ENCODE data around the gene URI1.

URI1 gene

GRCh38 chr19:30059741-30060457 is 117.9 kb downstream of the URI1 start:
- DNase-seq (ENCODE audit: low read depth), result no peak

- no peak for DNase-seq (ENCODE audit: low read depth)
These were observed 118.6 kb downstream of the URI1 start for GRCh38 chr19:30060531-30061222.

GRCh38 chr19:30061223-30062064 is 119.4 kb downstream of the URI1 start:
- no peak for DNase-seq (ENCODE audit: low read depth)

GRCh38 chr19:30062065-30062906 is 120.2 kb downstream of the URI1 start:
- no peak for DNase-seq (ENCODE audit: low read depth)

DNA sequence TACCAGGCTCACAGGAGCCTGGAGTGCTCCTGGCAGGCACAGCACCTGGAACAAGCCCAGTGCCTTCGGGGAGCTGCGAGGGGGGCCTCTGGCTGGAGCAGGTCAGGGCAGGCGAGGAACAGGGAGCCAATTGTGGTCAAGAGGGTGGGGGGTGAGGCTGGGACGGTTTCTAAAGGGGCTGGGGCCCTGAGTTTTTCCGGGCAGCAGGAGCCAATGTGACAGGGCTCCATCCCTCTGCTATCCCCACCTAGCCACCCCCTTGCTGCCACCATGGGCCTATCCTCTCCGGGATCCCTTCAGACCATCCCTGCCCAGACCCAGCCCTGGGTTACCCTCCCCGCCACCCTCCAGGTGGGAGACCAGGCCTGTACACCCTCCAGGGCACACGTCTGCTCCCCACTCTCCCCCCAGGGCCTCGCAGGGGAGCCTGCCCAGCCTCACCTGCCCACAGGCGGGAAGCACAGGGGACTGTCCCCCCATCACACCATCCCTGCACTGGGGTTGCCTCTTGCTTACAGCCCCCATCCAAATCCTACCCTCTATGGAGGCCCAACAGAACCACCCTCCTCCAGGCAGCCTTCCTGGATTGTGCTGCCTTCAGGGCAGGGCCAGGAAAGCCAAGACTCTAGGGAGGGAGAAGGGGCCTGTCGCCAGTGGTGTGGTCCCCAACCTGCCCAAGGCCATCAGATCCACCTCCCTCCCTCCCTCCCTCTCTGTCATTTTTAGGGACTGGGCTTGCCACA is 121.0 kb downstream of the URI1 start:
- no peak for DNase-seq (ENCODE audit: low read depth)

GRCh38 chr19:30063650-30064347 is 121.8 kb downstream of the URI1 start:
- DNase-seq (ENCODE audit: low read depth), result no peak

GRCh38 chr19:30064348-30064699 is 122.3 kb downstream of the URI1 start:
- DNase-seq (ENCODE audit: low read depth), result no peak

- no peak for DNase-seq (ENCODE audit: low read depth)
These were observed 122.9 kb downstream of the URI1 start for GRCh38 chr19:30064771-30065494.

GRCh38 chr19:30065680-30066606 is 123.9 kb downstream of the URI1 start:
- DNase-seq (ENCODE audit: low read depth), result no peak
